ENCODE results near the gene COX4I2. TPM values are rescaled to one million over a fixed set of nuclear protein-coding genes. Genes with fewer than 3 reads are reported as not detected.

Gene COX4I2
- total and polyA plus RNA-seq, 7 donors, result 1.1 to 3.0 (median 1.4) TPM; not detected in 4

- Histone ChIP-seq H3K9me3 (no peaks in the 10 kb centered on the region), H3K36me3 (no peaks in the 10 kb centered on the region), H3K4me3 (no peak overlapping the region), H3K4me1 (peaks cover 0 to 69% (median 59%) of the 10 kb centered on the region in 4 donors), H3K27ac (peak overlapping the region; percentile 68 to 87 (median 76)), H3K27me3 (no peaks in the 10 kb centered on the region)
- DNase-seq, result no peak
- 95 to 97% methylated on average over 2 of the region's 2 CpGs for WGBS, 2 donors
- intact Hi-C loops (cut with DNase I), result loop anchor here (2.0 kb wide), 2 partner anchors 27 to 41 kb away; no protein-coding TSS in a partner anchor
- TF ChIP-seq POLR2A (IDR thresholded peaks at IDR 0.05) (no peak), EP300 (IDR thresholded peaks at IDR 0.05) (no peak), CTCF (IDR thresholded peaks at IDR 0.05) (no peak), POLR2AphosphoS5 (IDR thresholded peaks at IDR 0.05) (no peak)
Observed at GRCh38 chr20:31671324-31671723, 33.6 kb downstream of the COX4I2 start.

- Histone ChIP-seq H3K27me3 (no peaks in the 10 kb centered on the region), H3K36me3 (peaks cover 0 to 6% (median 0%) of the 10 kb centered on the region in 4 donors), H3K4me1 (peaks cover 0 to 51% (median 46%) of the 10 kb centered on the region in 4 donors), H3K4me3 (no peak overlapping the region), H3K9me3 (no peaks in the 10 kb centered on the region), H3K27ac (peak overlapping the region in 2 of 4 donors; percentile 6 to 32)
- DNase-seq, result no peak
- intact Hi-C loops (cut with DNase I), result no loop called here
- no peak for TF ChIP-seq POLR2AphosphoS5 (IDR thresholded peaks at IDR 0.05)
- TF ChIP-seq CTCF (IDR thresholded peaks at IDR 0.05), result no peak
- no peak for TF ChIP-seq POLR2A (IDR thresholded peaks at IDR 0.05)
- TF ChIP-seq EP300 (IDR thresholded peaks at IDR 0.05), result no peak
Observed at GRCh38 chr20:31673435-31673834, 35.7 kb downstream of the COX4I2 start.

GRCh38 chr20:31673943-31674463 lies 36.3 kb downstream of the COX4I2 start:
- Histone ChIP-seq H3K4me1 (peaks cover 0 to 48% (median 45%) of the 10 kb centered on the region in 4 donors), H3K4me3 (no peak overlapping the region), H3K9me3 (no peaks in the 10 kb centered on the region), H3K36me3 (peaks cover 0 to 6% (median 0%) of the 10 kb centered on the region in 4 donors), H3K27ac (peak overlapping the region; percentile 43 to 69 (median 54)), H3K27me3 (no peaks in the 10 kb centered on the region)
- no peak for DNase-seq
- intact Hi-C loops (cut with DNase I), result no loop called here
- WGBS, 2 donors, result 50 to 70% methylated on average over 2 of the region's 2 CpGs
- TF ChIP-seq POLR2A (IDR thresholded peaks at IDR 0.05) (no peak), POLR2AphosphoS5 (IDR thresholded peaks at IDR 0.05) (no peak), CTCF (IDR thresholded peaks at IDR 0.05) (no peak), EP300 (IDR thresholded peaks at IDR 0.05) (no peak)

GRCh38 chr20:31674895-31675827 lies 37.4 kb downstream of the COX4I2 start:
- H3K27ac ChIP-seq, result peak overlapping the region; percentile 43 to 69 (median 54)
- no peaks in the 10 kb centered on the region for H3K27me3 ChIP-seq
- H3K36me3 ChIP-seq, result peaks cover 0 to 6% (median 0%) of the 10 kb centered on the region in 4 donors
- intact Hi-C loops (cut with DNase I), result no loop called here
- TF ChIP-seq CTCF (IDR thresholded peaks at IDR 0.05) (no peak), POLR2AphosphoS5 (IDR thresholded peaks at IDR 0.05) (peak in 2 of 4 donors; percentile 41 to 54)
- peak; percentile 79 for DNase-seq
- H3K4me1 ChIP-seq, result peaks cover 0 to 36% (median 34%) of the 10 kb centered on the region in 4 donors
- no peak overlapping the region for H3K4me3 ChIP-seq
- WGBS, 2 donors, result 35 to 72% methylated on average over 10 of the region's 10 CpGs
- no peaks in the 10 kb centered on the region for H3K9me3 ChIP-seq
